GM12873 (cell line): ENCODE results near the gene DDC.

Experiments used
- TF ChIP-seq, protein P1 (sequence below): IDR thresholded peaks from 2 replicates; pipeline ENCODE4 v1.5.1; 2012; ENCODE audit warnings: low read depth, mild to moderate bottlenecking, moderate library complexity, low read length, control low read depth; ENCODE audit not compliant: insufficient read depth; ENCODE audit errors: missing control alignments

Gene DDC

DNA sequence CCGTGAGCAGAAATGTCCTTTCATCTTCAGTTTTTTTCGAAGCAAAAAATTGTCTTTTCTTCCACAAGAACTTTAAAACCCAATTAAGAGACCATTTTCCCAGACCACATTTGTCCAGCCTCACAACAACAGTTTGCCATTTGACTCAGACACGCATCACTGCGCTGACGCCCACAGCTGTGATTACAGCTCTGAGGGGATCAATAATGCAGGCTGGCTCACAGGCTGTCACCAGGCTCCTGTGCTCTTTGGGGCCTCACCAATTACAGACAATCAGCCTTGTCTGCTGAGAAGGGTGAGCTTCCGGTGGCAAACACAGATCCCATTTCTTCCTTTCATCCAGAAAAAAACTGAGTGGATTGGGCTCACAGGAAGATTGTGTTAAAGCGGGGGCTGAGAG is 33.3 kb downstream of the DDC start:
- TF ChIP-seq, protein P1, sequence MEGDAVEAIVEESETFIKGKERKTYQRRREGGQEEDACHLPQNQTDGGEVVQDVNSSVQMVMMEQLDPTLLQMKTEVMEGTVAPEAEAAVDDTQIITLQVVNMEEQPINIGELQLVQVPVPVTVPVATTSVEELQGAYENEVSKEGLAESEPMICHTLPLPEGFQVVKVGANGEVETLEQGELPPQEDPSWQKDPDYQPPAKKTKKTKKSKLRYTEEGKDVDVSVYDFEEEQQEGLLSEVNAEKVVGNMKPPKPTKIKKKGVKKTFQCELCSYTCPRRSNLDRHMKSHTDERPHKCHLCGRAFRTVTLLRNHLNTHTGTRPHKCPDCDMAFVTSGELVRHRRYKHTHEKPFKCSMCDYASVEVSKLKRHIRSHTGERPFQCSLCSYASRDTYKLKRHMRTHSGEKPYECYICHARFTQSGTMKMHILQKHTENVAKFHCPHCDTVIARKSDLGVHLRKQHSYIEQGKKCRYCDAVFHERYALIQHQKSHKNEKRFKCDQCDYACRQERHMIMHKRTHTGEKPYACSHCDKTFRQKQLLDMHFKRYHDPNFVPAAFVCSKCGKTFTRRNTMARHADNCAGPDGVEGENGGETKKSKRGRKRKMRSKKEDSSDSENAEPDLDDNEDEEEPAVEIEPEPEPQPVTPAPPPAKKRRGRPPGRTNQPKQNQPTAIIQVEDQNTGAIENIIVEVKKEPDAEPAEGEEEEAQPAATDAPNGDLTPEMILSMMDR, result no peak

DNA sequence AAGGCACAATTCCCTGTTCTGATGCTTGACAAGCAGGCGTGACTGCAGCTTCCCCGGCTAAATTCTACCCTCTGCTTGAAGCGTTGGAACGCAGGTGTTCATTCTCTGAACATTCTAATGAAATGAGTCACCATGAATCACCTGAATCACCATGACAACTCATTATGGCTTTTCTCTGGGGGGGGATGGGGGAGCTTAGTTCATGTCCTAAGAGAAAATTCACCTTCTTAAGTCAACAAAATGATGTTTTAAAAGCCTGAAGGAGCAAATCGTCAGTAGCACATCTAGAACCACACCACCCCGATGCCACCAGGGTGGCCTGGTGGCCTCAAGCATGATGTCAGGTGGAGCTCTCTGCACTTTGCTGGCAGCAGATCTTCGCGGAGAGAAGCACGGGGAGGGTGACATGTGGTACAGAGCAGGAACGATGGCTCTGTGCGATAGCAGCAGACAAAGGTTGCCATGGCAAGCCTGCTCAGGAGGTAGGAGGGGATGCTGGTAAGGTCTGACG is 33.7 kb downstream of the DDC start:
- TF ChIP-seq, protein P1, result no peak

DNA sequence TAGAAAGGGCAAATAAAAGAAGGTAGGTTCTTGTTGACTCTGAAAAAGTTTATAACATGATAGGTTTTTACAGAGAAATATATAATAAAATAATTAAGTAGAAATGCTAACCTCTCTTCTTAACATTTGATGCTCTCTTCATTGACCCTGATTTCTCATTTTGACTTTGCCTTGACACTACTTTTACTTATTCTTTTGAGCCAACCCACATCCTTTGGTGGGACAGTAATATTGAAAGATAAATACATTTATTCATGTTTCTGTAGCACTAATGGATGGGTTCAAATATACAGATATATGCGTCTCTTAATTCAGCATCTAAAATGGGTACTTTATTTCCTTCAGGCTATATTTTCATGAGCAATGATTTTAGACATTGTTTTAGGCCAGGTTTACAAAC is 34.4 kb downstream of the DDC start:
- TF ChIP-seq, protein P1, result no peak

DNA sequence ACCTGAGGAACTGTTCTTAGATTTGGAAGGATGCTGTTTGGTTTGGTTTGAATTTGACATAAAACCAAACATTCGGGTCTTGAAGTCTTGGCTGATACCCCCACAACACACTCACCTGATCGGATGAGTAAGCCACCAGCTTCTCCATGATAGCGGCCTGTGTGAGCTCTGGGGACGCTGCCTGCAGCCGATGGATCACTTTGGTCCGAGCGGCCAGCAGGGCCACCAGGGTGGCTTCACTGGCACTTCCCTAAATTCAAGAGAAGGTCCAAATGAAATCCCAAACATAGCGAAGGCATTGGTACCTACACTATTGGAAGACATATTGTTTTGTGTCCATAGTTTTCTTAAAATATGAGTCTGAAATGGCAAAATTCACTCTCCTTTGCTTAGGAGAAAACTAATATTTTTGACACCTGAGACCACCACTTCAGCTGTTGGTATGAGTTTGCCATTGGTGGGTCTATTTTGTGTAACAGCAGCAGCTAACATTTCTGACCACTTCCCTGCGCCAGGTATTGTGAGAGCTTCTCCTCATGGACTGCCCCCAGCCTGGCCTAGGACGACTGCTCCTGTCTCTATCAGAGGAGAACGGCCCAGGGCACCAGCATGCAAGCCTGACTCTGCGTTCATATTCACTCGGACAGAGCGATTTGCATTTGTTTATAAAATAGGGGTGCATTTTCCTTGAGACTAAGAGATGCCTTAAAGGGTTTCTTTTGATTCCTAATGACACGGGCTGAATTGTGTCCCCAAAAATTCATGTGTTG is 35.9 kb downstream of the DDC start:
- TF ChIP-seq, protein P1, result no peak

DNA sequence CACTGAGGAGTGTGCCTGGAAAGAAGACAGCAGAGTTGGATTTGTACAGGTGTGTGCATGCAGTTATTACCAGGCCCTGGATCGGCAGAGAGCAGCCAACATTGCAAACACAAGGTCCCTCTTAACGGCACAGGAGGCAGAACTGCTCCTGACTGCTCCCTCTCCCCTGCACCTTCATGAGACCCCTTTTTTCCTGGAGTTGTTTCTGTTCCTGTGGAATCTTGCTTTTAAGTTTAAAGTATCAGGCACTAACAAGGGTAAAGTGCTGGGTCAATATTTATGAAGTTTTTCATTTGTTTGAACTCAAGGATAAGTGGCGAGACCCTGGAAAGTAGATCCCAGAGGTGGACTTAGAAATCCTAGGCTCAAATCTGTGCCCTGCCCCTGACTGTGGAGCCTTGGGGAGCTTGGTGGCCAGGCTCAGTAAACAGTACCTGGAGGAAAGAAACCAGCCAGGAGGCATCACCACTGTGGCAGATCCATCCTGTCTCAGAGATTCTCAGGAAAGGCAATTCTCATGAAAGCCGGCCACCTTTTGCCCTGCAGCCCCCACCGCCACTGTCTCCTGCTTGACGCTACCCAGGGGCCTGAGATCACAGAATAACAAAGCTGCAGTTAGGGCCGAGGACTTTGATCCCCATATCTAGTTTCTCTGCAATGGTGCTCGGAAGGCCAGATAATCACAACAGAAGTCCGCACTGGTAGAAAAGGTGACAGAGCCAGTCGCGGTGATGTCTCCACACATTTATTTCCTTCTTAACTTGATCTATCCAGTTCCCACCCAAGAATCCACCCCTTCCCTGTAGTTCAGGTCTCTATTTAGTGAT is 36.7 kb downstream of the DDC start:
- TF ChIP-seq, protein P1, result no peak

DNA sequence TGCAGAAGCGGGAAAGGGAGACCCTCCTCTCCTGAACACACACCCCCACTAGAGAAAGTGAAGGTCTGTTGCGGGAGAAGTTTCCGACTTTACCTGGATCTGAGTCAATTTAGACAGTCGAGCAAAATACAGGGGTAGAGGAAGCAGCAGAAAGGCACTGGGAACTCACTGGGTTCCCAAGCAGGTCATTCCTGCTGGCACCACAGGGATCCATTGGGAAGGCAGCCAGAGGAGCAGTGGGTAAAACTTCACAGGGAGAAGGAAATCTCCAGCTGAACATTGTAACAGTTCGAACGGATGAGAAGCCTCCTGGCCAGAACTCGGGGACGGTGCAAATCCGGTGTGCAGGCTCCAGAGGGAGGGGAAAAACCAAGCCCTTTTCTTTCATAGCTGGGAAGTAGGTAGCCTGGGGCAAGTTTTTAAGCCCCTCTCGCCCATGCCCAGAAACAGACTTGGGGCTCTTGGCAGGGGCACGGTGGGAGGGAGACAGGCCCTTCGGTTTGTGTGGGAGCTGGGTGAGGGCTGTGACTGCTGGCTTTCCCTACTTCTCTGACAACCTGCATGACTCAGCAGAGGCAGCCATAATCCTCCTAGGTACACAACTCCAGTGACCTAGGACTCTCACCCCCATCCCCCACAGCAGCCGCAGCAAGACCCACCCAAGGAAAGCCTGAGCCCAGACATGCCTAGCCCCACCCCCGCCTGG is 51.9 kb downstream of the DDC start:
- TF ChIP-seq, protein P1, result no peak

DNA sequence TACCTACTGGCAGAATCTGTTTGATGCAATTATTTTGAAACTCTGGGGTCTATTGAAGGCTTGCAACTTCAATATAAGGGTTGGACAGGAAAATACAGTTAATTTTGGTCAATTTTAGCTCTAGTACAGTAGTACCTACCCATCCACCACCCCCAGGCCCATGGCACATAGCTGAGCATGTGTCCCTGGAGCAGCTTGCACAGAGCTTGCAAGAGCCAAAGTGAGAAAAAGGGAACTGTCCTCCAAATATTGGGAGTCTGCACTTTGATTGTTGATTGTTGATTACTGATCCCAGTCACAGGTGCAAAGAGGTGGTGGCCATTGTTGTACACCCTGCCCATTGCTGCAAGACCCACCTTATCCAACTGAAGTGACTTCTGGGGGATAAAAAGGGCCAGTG is 52.8 kb downstream of the DDC start:
- TF ChIP-seq, protein P1, result no peak
